ENCODE results near the gene HS6ST3. TPM values are rescaled to one million over a fixed set of nuclear protein-coding genes. Genes with fewer than 3 reads are reported as not detected.

Gene HS6ST3
- total and polyA plus RNA-seq, 2 donors (not counting 3 experiments of a cell fraction or from before 2014, with no cell fraction given), result 0.03 to 0.15 TPM

DNA sequence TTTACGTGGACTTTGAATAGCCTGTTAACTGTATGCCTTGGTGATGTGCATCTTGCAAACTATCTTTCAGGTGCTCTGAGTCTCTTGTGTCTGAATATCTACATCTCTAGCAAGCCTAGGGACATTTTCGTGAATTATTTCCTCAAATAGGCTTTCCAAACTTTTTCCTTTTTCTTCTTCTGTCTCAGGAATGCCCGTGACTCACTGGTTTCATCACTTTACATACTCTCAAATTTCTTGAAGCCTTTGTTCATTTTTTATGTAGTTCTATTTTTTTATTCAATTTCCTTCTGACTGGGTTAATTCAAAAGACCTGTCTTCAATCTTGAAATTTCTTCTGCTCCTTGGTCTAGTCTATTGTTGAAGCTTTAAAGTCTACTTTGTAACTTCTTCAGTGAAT, 572.1 kb downstream of the HS6ST3 start:
- dilution Hi-C loops (cut with MboI; ENCODE audit: extremely low pct_ligation_motif_present, low sequenced_read_pairs) (no loop called here), intact Hi-C loops (cut with micrococcal nuclease) (no loop called here)
- DNase-seq (ENCODE audit: low read depth, low spot score), result no peak
- Histone ChIP-seq H3K27me3 (ENCODE audit: control insufficient read depth in 2 of 2, insufficient read depth in 2 of 2, low read length in 2 of 2) (no peaks in the 10 kb centered on the region), H4K20me1 (replicated peaks; ENCODE audit: control insufficient read depth, extremely low read depth, insufficient read depth, low read length) (no peaks in the 10 kb centered on the region), H2AFZ (ENCODE audit: low read depth, low read length) (no peak overlapping the region), H3K9me3 (replicated peaks; ENCODE audit: control insufficient read depth, insufficient read depth, low read length) (peaks cover 2% of the 10 kb centered on the region), H3K36me3 (ENCODE audit: control insufficient read depth in 2 of 2, extremely low read depth in 1 of 2, insufficient read depth in 2 of 2, low read length in 2 of 2) (no peaks in the 10 kb centered on the region), H3K9ac (replicated peaks; ENCODE audit: extremely low read depth, insufficient read depth, low read length) (no peak overlapping the region), H3K4me2 (ENCODE audit: insufficient read depth, low read length) (no peak overlapping the region), H3K79me2 (ENCODE audit: control insufficient read depth, insufficient read depth, low read length) (no peaks in the 10 kb centered on the region), H3K27ac (ENCODE audit: insufficient read depth, low read depth, low read length) (no peak overlapping the region), H3K4me1 (ENCODE audit: control insufficient read depth, extremely low read depth, insufficient read depth, low read length) (no peaks in the 10 kb centered on the region), H3K9me1 (replicated peaks; ENCODE audit: control insufficient read depth, extremely low read depth, insufficient read depth, low read length) (no peaks in the 10 kb centered on the region), H3K4me3 (replicated peaks in 1 of 3; ENCODE audit: insufficient read depth in 1 of 3, low read depth in 1 of 3, low read length in 3 of 3) (no peak overlapping the region)
- ChIA-PET POLR2A (no interaction called here), CTCF (no interaction called here)
- TF ChIP-seq MYC (IDR thresholded peaks at IDR 0.05; ENCODE audit: low read depth, low read length) (no peak), POLR2A (IDR thresholded peaks at IDR 0.05; ENCODE audit: low read depth, low read length) (no peak), EZH2 (IDR thresholded peaks at IDR 0.05; ENCODE audit: borderline replicate concordance, low read depth, low read length, severe bottlenecking) (no peak), GATA2 (IDR thresholded peaks at IDR 0.05; ENCODE audit: insufficient read depth, insufficient read length, low read depth, low read length) (no peak), JUN (IDR thresholded peaks at IDR 0.05; ENCODE audit: borderline replicate concordance, insufficient read depth, insufficient read length, low read depth) (no peak), POLR2AphosphoS5 (IDR thresholded peaks at IDR 0.05; ENCODE audit: insufficient read depth, low read depth, low read length) (no peak), FOS (IDR thresholded peaks at IDR 0.05; ENCODE audit: borderline replicate concordance, insufficient read depth, low read length) (no peak)
- TF ChIP-seq, protein P1, sequence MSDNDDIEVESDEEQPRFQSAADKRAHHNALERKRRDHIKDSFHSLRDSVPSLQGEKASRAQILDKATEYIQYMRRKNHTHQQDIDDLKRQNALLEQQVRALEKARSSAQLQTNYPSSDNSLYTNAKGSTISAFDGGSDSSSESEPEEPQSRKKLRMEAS (IDR thresholded peaks at IDR 0.05; ENCODE audit: insufficient read depth, insufficient read length), result no peak
- TF ChIP-seq, protein P2, sequence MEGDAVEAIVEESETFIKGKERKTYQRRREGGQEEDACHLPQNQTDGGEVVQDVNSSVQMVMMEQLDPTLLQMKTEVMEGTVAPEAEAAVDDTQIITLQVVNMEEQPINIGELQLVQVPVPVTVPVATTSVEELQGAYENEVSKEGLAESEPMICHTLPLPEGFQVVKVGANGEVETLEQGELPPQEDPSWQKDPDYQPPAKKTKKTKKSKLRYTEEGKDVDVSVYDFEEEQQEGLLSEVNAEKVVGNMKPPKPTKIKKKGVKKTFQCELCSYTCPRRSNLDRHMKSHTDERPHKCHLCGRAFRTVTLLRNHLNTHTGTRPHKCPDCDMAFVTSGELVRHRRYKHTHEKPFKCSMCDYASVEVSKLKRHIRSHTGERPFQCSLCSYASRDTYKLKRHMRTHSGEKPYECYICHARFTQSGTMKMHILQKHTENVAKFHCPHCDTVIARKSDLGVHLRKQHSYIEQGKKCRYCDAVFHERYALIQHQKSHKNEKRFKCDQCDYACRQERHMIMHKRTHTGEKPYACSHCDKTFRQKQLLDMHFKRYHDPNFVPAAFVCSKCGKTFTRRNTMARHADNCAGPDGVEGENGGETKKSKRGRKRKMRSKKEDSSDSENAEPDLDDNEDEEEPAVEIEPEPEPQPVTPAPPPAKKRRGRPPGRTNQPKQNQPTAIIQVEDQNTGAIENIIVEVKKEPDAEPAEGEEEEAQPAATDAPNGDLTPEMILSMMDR (IDR thresholded peaks at IDR 0.05; ENCODE audit: extremely low read depth in 1 of 2, insufficient read depth in 1 of 2, low read depth in 1 of 2, low read length in 2 of 2), result no peak
- BruUV-seq (replicated peaks), result no TSS peak
- FAIRE-seq, result no peak

Measured in endothelial cell of umbilical vein (primary cell).